GM21723 (cell line): ENCODE data around the gene CLEC1A.

Experiments
- ATAC-seq: cut with Tn5 transposase; IDR thresholded peaks from one replicate; pipeline ENCODE4 v1.9.1; 2021; ENCODE audit warnings: mild to moderate bottlenecking, moderate library complexity; ENCODE audit not compliant: unreplicated experiment

CLEC1A gene

DNA sequence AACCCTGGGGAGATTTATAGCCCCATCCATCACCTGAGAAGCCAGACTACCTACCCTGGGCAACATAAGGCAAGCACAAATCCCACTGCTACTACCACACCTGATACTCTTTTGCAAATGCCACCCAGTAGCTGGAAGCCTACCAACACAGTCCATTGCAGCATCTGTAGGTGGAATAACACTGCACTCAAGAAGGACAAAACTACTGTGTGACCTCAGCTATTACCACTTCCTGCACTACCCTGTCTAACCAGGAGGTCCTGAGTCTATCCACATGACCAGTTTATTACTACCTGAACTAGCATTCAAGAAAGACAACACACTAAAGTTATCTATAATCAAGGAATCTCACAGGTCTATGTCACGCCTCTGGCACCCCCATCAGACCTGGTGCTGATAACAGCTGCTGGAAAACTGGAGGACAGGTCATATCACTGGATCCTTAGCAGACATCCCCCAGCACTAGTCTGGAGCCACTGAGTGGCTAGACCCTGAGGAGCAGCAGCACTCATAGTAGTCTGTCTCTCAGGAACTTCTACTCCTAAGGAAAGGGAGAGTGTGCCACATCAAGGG lies 2.9 kb upstream of the CLEC1A start:
- no peak for ATAC-seq

DNA sequence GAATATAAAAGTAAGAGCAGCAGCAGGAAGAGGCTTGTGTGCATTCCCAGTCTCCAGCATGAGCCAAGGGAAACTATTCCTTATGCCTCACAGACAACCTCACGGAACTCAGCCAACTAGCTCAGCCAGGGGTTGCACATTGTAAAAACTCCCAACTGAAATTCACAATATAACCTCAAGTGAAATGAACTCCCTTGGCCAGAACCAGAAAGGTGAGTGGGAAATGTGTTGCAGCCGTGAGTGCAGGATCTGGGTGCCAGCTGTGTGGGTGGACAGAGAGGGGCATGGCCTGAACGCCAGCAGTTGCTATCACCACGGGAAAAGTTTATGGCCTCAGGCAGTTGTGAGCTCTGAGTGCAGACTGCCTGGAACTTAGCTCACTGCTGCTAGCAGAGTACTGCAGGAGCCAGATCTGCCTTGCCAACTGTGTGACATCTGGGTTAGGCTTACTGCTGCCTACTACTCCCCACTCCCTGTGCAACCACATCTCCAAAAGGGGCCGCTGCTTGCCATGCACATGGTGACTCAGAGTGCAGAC lies 2.3 kb upstream of the CLEC1A start:
- no peak for ATAC-seq

DNA sequence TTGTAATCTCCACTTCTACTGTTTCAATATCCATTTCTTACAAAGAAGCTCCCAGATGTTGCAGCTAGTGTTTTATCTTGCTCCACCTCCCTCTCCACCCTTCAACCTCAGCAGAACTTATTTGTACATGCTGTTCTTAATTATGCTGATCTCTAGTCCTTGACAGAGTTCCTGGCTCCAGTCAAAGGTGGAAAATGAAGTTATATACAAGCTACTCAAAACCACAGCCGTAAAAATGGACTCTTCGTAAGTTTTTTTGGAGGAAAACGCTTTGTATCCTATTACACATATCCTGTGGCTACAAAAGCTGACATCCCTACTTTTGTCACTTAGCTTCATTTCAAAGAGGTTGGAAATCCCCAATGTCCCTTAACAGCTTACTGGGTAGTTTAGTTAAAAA lies 1.3 kb downstream of the CLEC1A start:
- ATAC-seq: no peak

DNA sequence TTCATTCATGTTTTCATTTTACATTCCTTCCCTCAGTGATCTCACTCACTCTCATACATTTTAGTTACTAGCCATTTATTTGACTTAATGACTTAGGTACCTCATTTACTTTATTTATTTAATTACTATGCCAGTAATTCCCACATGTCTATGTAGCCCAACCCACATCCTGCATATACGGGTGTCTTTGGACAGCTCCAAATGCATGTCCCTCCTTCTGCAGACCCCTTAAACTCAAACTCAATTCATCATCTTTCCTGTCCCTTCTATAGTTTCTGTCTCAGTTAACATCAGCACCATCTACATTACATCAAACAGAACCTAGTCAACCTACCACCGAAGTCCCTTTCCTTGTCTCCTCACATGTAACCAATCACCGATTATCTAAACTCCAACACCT lies 2.8 kb downstream of the CLEC1A start:
- ATAC-seq: no peak

DNA sequence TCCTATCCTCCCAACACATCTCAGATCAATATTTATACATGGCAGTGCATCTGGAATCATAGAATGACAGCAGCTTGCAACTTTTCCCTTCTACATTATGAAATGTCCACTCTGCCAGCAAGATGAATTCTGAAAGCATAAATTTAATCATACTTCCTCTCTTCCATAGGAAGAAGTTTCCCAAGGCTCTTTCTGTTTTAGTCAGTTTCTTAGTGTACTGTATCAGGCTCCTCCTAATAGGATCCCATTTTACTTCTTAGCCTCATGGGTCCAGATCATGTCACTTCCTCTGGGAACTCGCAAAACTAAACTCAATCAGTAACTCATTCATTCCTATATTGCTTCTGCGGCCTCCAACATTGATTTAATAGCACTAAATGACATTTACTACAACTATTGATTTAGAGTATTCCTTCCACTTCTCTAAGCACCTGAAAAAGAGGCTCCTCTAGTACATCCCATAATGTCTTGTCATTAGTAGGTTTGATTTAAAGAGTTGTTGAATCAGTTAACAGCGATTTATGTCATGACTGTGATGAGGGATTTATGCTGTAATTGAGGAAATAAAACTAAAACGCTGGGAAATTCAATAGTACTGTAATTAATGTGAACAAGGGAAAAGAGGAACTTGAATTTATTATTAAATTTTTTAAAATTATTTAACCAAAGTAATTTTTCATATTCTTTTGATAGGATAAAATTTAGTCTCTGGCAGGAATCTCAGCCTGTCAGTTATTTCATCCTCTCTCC lies 4.0 kb downstream of the CLEC1A start:
- no peak for ATAC-seq

DNA sequence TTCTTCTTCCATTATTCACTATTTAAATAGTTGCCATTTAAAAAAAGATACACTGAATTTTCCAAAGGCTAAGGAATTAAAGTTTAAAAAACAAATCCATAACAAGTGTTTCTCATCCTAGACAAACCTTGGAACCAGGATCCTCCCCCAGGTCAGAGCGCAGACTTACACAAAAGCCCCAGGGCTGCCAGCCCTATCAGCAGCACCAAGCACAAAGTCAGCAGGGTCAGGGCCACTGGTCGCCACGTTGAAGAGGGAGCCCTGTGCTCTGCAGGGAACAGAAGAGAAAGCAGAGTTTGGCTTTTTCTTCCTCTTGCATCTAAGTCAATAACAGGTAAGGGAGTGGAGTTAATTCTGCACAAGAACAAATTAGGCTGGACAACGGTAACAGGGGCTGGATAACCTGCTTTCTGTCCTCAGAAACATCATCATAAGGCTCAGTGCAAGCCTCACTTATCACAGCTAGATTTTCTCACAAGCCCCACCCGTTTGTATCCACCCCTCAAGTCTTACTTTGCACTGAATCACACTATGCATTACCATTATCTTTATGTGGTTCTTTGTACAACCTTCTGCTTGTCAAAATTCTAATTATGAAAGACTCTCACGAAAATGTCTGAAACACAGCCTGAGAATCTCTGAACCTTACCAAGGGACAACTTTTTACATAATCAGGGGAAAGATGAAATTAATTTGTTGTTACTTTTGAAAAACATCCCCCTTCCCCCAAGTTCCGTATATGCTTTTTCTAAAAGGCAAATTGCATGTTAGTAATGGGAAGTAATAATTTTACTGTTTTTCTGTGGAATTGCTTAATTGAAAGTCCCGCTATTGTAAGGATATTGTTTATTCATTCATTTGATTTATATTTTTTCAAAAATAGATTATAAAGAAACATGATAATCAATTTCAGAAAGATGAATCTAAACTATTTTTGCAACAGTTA lies 9.6 kb downstream of the CLEC1A start:
- ATAC-seq: no peak

- ATAC-seq: no peak
Observed at GRCh38 chr12:10088031-10088430, 10.8 kb downstream of the CLEC1A start.

DNA sequence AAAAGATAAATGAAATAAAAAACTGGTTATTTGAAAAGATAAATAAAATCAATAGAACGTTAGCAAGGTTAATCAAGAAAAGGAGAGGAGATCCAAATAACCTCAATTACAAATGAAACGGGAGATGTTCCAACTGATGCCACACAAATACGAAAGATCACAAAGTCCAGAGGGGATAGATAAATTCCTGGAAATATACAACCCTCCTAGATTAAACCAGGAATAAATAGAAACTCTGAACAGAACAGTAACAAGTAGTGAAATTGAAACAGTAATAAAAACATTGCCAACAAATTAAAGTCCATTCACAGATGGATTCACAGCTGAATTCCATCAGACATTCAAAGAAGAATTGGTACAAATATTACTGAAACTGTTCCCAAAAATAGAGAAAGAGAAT lies 12.4 kb downstream of the CLEC1A start:
- no peak for ATAC-seq

GRCh38 chr12:10084733-10085132 lies 14.1 kb downstream of the CLEC1A start:
- ATAC-seq: no peak

GRCh38 chr12:10082117-10082874 lies 16.5 kb downstream of the CLEC1A start:
- no peak for ATAC-seq

DNA sequence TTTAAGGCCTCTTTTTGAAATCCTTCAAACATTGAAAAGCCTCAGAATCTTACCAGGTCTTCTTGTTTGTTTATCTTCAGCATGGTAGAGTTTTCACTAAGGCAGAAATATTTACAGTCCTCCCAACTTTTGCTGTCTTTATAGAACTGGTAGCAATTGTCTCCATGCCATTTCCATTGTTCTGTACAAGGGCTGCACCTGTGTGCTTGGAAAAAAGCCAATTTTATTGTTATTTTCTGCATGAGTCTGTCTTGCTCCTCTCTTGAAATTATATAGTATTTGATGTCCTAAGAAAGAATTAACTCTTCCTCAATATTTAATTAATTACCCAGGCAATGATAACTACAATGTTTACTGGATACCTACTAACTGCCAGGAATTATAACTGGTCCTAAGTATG lies 23.3 kb downstream of the CLEC1A start:
- no peak for ATAC-seq

DNA sequence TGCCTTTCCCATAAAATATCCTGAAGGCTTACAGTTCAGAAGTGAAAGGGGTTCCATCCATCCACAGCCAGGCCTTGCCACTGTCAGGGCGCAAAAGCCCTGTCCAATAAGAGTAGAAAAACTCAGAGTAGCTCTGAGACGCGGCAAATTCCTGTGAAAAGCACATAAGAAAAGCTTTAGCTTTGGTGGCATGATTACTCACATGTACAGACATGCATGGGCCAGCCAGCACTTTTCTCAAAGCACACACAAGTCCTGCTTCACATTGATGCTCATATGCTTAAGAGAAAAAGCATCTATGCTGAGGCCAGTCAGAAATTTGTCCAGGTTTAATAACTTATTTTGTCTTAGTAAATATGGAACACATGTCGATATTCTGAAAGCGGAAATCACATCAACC lies 25.5 kb downstream of the CLEC1A start:
- no peak for ATAC-seq

GRCh38 chr12:10072131-10072530 lies 26.7 kb downstream of the CLEC1A start:
- ATAC-seq: no peak

- ATAC-seq: no peak
Observed at GRCh38 chr12:10070380-10070779, 28.4 kb downstream of the CLEC1A start.

- no peak for ATAC-seq
Observed at GRCh38 chr12:10069976-10070375, 28.8 kb downstream of the CLEC1A start.

GRCh38 chr12:10069099-10069498 lies 29.7 kb downstream of the CLEC1A start:
- ATAC-seq: no peak

DNA sequence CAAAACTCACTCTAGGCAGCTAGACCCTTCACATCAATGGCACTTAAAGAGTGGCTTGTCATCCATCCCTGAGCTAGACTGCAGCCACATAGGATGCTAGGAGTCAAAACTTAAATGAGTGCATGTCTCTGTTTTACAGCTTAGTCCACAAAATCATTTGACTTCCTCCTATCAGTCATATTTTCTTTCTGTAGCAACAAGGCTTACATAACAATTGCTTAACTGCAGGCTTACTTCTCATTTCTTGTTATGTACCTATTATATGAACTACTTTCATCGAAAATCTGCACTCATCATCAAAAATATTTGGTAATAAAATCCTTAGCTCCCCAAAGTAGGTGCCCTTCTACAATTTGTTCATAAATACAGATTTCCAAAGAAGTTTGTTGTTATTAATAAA lies 30.1 kb downstream of the CLEC1A start:
- no peak for ATAC-seq

DNA sequence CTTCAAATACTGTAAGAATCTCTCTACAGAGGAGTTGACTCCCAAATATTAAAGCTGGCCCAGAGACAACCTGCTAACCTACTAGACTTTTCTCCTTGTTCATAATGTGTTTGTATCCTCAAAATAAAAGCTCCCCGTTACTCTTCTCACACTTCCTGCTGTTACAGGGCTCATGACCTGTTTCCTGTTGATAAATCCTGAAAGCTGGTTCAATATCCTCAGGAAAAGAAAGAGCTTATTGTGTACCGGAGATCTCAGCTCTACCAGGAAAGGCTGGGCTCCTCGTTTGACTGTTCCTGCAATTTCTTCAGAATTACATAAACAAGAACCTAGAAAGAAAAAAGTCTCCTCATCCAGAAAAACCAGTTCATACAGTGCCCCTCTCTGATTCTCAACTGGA lies 30.8 kb downstream of the CLEC1A start:
- no peak for ATAC-seq

DNA sequence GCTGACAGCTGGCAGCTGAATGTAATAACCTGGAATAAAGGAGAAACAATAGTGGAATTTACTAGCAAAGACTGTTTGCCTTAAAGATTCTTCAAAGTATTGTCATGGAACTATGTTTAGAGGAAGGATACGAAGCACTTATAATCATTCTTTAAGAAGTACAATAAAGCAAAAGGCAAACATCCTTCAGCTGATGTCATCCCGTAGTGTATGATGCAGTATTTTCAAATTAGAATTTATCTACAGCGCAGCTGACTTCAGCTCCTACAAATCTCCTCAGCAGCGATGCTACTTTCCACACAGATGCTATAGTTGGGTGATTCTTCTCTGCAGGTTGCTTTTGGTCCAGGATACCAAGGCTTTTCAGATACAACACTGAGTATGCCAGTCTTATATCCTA lies 31.5 kb downstream of the CLEC1A start:
- ATAC-seq: no peak

DNA sequence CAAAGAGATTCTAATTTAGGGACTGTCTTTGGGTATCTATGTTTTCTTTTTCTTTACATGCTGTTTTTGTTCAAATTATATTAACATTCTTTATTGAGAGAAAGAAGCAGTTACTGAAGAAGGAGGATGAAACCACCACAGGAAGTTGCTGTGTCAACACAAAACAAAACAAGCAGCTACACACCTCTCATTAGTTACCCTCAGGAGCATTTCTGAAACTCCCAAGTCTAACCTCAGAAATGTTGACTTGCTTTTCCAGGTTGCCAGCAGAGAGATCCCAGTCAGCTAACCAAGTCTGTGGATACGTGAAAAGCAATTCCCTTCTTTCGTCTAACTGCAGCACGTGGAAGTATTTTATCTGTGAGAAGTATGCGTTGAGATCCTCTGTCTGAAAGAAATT lies 33.5 kb downstream of the CLEC1A start:
- ATAC-seq: no peak

DNA sequence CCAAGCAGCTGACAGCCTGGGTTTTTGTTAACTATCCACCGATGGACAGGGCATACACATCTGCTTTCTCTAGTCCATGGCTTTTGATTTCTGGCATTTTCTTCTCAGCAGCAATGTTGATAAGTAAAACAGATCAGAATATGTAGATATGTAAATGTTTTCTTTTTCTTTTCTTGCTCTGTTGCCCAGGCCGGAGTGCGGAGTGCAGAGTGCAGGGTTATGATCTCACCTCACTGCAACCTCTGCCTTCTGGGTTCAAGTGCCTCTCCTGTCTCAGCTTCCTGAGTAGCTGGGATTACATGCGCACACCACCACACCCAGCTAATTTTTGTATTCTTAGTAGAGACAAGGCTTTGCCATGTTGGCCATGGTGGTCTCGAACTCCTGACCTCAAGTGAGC lies 40.4 kb downstream of the CLEC1A start:
- ATAC-seq: no peak
